AG08396 (cell line): ENCODE results near the gene ZNF143.

Experiments
- DNase-seq: peaks from one replicate; pipeline ENCODE4 v3.0.0; 2012; ENCODE audit warnings: low spot score, mixed read lengths

ZNF143 gene

DNA sequence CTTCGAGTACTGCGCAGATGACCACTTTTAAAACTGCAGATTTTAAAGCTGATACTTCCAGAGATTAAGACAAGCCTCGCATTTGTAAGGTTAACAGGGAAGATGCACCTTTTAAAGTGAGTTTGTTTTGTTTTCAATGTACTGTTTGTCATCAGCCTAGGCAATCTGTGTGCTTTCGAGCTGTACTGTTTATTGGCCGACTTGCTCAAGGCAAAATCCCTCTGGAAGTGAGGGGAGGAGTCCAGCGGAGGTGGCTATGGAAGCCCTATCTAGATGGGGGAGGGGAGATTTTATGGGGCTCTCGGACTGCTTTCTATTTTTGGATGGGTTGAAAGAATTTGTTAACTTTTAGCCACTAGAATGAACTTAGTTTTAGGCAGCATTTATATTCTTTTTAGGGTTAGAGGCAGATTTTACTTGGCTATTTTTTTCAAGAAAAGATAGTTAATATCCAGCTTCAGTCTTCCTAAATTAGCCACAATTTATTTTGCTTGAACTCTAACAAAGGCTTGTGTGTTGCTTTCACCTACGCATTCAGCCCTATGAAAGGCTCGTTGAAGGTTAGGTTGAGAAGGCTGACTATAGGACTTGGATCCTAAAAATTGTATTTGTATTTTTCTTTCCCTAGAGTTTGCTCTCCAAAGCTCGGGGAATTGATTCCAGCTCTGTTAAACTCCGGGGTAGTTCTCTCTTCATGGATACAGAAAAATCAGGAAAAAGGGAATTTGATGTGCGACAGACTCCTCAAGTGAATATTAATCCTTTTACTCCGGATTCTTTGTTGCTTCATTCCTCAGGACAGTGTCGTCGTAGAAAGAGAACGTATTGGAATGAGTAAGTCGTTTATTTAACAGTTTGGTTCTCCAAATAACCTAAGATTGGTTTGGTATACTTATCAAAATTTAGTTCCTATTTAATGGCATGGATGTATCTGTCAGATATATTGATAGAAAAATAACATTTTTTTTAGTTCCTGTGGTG, 114.7 kb downstream of the ZNF143 start:
- peak; percentile 74 for DNase-seq

DNA sequence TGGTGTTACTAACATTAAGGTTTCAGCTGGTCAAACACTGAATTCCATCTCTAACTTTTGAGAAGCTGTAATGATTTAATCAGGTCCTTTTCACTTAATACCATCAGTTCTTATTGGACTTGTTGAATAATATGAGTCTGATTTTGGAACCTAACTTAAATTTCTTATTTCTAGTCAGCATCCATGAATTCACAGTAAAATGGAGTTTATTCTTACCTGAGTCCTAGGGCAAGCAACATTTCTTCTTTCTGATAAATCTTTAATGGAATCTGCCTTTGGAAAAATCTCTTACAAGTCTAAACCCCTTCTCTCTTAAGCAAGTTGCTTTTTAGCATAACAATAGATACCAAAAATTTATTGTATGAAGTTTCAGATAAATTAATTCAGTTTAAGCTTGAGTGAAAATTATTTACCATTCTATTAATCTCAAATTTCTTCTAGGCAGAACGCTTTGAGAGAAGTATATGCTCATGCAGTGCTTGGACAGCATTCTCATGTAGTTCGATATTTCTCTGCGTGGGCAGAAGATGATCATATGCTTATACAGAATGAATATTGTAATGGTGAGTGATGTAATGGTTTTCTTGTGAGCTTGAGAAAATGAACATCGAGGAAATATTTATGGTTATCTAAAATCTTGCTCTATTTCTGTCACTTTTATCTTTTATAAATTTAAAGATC, 116.0 kb downstream of the ZNF143 start:
- no peak for DNase-seq

DNA sequence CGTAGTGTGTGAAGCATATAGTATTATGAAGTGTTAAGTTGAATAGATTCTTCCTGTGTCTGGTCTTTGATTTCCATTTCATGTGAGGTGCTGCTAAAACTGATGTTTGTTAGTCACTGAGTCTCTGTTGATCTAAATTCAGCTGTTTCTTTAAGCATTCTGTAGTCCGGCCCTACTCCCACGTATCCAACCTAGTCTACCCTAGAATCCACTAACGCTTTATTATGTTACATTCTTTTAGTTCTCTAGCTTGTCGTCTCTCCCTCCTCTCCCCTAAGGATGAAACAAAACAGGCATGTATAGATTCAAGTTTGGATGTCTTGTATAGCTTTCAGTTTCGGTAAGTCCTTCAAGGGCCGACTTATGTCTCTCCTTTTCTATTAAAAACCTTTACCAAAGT, 116.7 kb downstream of the ZNF143 start:
- no peak for DNase-seq
